PFSK-1 (cell line): Measurements from ENCODE around the gene MNX1.

ENCODE experiments used
- FOXP2 ChIP-seq: optimal IDR thresholded peaks from 2 replicates; pipeline ENCODE3; 2011; ENCODE audit warnings: borderline replicate concordance, control low read depth, inconsistent platforms; ENCODE audit not compliant: insufficient read depth; ENCODE audit errors: extremely low read length, extremely low read depth
- POLR2AphosphoS5 ChIP-seq: IDR thresholded peaks from 2 replicates; pipeline ENCODE4 v1.6.1; 2012; ENCODE audit warnings: low read depth, mild to moderate bottlenecking, control low read depth, low read length, moderate library complexity
- REST ChIP-seq, 2 experiments: IDR thresholded peaks; 2 replicates each; pipeline versions ENCODE4 v1.6.1 to v1.8.0; 2011 to 2012; ENCODE audit warnings: low read depth in 2 of 2, low read length in 2 of 2, control low read depth in 1 of 2, inconsistent platforms in 1 of 2, mild to moderate bottlenecking in 1 of 2, moderate library complexity in 1 of 2; ENCODE audit not compliant: insufficient read depth in 1 of 2
- SIN3A ChIP-seq: IDR thresholded peaks from 2 replicates; pipeline ENCODE4 v1.6.1; 2012; ENCODE audit warnings: mild to moderate bottlenecking, low read length, moderate library complexity, borderline replicate concordance; ENCODE audit not compliant: insufficient read depth
- TAF1 ChIP-seq: IDR thresholded peaks from 2 replicates; pipeline ENCODE4 v1.6.1; 2012; ENCODE audit warnings: low read length, control low read depth, borderline replicate concordance; ENCODE audit not compliant: insufficient read depth

The MNX1 gene

DNA sequence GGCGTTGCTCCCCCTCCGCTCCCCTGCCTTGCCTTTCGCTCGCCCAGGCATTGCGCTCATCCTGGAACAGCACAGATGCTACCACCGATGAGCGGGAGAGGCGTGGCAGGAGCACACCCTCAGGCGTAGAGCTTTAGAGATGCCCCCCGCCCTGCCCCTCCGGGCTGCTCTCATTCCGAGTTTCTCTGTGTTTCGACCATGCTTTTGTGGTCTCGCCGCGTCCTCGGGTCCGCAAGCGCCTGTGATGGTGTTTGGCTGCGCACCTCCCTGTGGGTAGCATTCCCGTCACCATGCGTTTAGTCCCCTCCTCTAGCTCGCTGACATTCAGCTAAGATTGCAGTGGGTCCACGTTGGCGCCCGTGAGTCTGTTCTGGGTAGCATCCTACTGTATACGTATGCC, 42.3 kb downstream of the MNX1 start:
- TF ChIP-seq REST (IDR thresholded peaks at IDR 0.05; ENCODE audit: insufficient read depth in 1 of 2, low read depth in 2 of 2, low read length in 2 of 2), result no peak
- no peak for TF ChIP-seq SIN3A
- TF ChIP-seq TAF1, result no peak
- TF ChIP-seq FOXP2, result no peak
- TF ChIP-seq POLR2AphosphoS5, result no peak

- TF ChIP-seq SIN3A (no peak), TAF1 (no peak), FOXP2 (no peak), POLR2AphosphoS5 (no peak), REST (IDR thresholded peaks at IDR 0.05; ENCODE audit: insufficient read depth in 1 of 2, low read depth in 2 of 2, low read length in 2 of 2) (no peak)
These were observed 44.1 kb downstream of the MNX1 start for GRCh38 chr7:156966387-156966786.

DNA sequence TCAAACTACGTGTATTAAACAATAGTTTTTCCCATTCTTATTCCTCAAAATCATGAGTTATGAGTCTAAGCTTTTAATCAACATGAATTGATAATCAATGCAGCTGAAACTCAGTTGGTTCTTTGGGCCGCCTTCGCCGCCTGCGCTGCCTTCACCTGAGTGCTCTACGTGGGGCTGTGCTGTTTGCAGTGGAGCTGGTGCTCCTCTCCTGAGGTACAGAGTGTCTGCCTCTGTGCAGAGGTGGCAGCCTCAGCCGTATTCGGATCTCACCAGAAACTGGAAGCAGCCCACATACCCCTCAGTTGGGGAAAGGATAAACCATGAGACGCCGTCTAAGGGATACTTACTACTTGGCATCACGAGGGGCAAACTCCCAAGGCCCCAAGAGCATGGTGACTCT, 45.5 kb downstream of the MNX1 start:
- TF ChIP-seq SIN3A (no peak), FOXP2 (no peak), TAF1 (no peak), REST (IDR thresholded peaks at IDR 0.05; ENCODE audit: insufficient read depth in 1 of 2, low read depth in 2 of 2, low read length in 2 of 2) (no peak), POLR2AphosphoS5 (no peak)

DNA sequence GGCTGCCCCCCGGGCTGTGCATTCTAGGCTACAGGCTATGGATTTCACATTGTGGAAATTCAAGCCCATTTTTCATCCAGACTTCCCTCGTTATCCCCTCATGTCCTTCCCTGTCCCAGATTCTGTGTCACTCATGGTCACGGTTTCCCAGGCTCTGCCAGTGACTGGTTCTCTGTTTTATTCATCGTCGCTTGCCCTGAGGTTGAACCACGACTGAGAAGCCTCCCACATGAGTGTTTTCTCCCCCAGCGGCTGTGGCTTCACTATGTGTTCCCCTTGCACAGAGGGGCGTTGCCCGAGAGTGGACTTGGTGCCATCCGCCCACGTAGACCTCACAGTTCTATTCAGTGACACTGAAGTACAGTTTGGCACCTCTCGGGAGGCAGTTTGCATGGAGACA, 47.0 kb downstream of the MNX1 start:
- TF ChIP-seq SIN3A (no peak), REST (IDR thresholded peaks at IDR 0.05; ENCODE audit: insufficient read depth in 1 of 2, low read depth in 2 of 2, low read length in 2 of 2) (no peak), POLR2AphosphoS5 (no peak), TAF1 (no peak)

GRCh38 chr7:156962897-156963296, 47.6 kb downstream of the MNX1 start:
- TF ChIP-seq TAF1, result no peak
- no peak for TF ChIP-seq FOXP2
- no peak for TF ChIP-seq POLR2AphosphoS5
- TF ChIP-seq SIN3A, result no peak
- TF ChIP-seq REST (IDR thresholded peaks at IDR 0.05; ENCODE audit: insufficient read depth in 1 of 2, low read depth in 2 of 2, low read length in 2 of 2), result no peak
